SK-N-SH (cell line): Measurements from ENCODE around the gene SLC1A3. TPM values are rescaled to one million over a fixed set of nuclear protein-coding genes. Genes with fewer than 3 reads are reported as not detected.

Source experiments
- CTCF ChIA-PET: fragments of 300-600, 350-600 bp; formaldehyde crosslinking; extraction: SDS; loops from one replicate; lab custom pipeline; 2021; lab: Yijun Ruan, JAX
- POLR2A ChIA-PET: fragments of 350-600 bp; sonication (Branson Sonifier 250); formaldehyde crosslinking; extraction: SDS; loops from one replicate; lab custom pipeline; 2020; ENCODE audit warnings: antibody characterized with exemption, inconsistent platforms; lab: Yijun Ruan, JAX
- DNase-seq: peaks from one replicate; pipeline ENCODE4 v3.0.0; 2012
- H2AFZ ChIP-seq: fragments of 200-600 bp; sonication (generic); 2 replicates; pipeline ENCODE4 v1.8.1; 2016; ENCODE audit warnings: antibody characterized with exemption, mild to moderate bottlenecking, low read depth
- H3F3A ChIP-seq: fragments of 200-600 bp; sonication (generic); replicated peaks from 2 replicates; pipeline ENCODE3; 2016; ENCODE audit warnings: antibody characterized with exemption, mild to moderate bottlenecking; ENCODE audit not compliant: insufficient read depth
- H3K27ac ChIP-seq, 2 experiments: fragments of 200-500 bp in 1 of 2; fragments of 200-600 bp in 1 of 2; sonication (Bioruptor generic) in 1 of 2; sonication (generic), shearing (Covaris generic) in 1 of 2; 2 replicates each; pipeline versions ENCODE4 v1.5.1 to v1.6.1; 2014 to 2016; ENCODE audit warnings: low read depth in 2 of 2, inconsistent platforms in 1 of 2, low read length in 1 of 2, mild to moderate bottlenecking in 1 of 2, mixed read lengths in 1 of 2
- H3K27me3 ChIP-seq: fragments of 200-600 bp; sonication (generic), shearing (Covaris generic); 2 replicates; pipeline ENCODE4 v1.6.1; 2016; ENCODE audit warnings: mixed run types; ENCODE audit not compliant: insufficient read depth
- H3K36me3 ChIP-seq, 2 experiments: fragments of 200-500 bp in 1 of 2; fragments of 200-600 bp in 1 of 2; sonication (Bioruptor generic) in 1 of 2; sonication (generic) in 1 of 2; replicated peaks in 1 of 2; 2 replicates each; pipeline versions ENCODE3 to v1.5.1; 2014 to 2016; ENCODE audit warnings: low read length in 1 of 2, mild to moderate bottlenecking in 1 of 2; ENCODE audit not compliant: insufficient read depth in 2 of 2, control insufficient read depth in 1 of 2
- H3K4me1 ChIP-seq, 2 experiments: fragments of 200-500 bp in 1 of 2; fragments of 200-600 bp in 1 of 2; sonication (Bioruptor generic) in 1 of 2; sonication (generic), shearing (Covaris generic) in 1 of 2; 2 replicates each; pipeline versions ENCODE4 v1.5.1 to v1.6.1; 2014 to 2016; ENCODE audit warnings: low read depth in 1 of 2, low read length in 1 of 2, mixed run types in 1 of 2; ENCODE audit not compliant: insufficient read depth in 2 of 2, control insufficient read depth in 1 of 2
- H3K4me2 ChIP-seq: fragments of 200-600 bp; sonication (generic), shearing (Covaris generic); 2 replicates; pipeline ENCODE4 v1.6.1; 2017; ENCODE audit warnings: mixed run types
- H3K4me3 ChIP-seq, 2 experiments: fragments of 200-500 bp in 1 of 2; fragments of 200-600 bp in 1 of 2; sonication (Bioruptor generic) in 1 of 2; sonication (generic), shearing (Covaris generic) in 1 of 2; 2 replicates each; pipeline versions ENCODE4 v1.5.1 to v1.8.1; 2014 to 2016; ENCODE audit warnings: low read depth in 2 of 2, inconsistent platforms in 1 of 2, low read length in 1 of 2, mild to moderate bottlenecking in 1 of 2, mixed read lengths in 1 of 2, moderate library complexity in 1 of 2
- H3K79me2 ChIP-seq: fragments of 200-600 bp; sonication (generic); 2 replicates; pipeline ENCODE4 v1.8.1; 2017; ENCODE audit warnings: mild to moderate bottlenecking; ENCODE audit not compliant: insufficient read depth
- H3K9ac ChIP-seq: fragments of 200-600 bp; sonication (generic); 2 replicates; pipeline ENCODE4 v1.6.1; 2017; ENCODE audit warnings: mixed run types
- H3K9me2 ChIP-seq: fragments of 200-600 bp; sonication (generic); 2 replicates; pipeline ENCODE4 v1.6.1; 2017; ENCODE audit warnings: mixed run types
- H3K9me3 ChIP-seq: fragments of 200-600 bp; sonication (generic); 2 replicates; pipeline ENCODE4 v1.6.1; 2017; ENCODE audit warnings: mixed run types, mild to moderate bottlenecking, moderate library complexity
- H4K20me1 ChIP-seq: fragments of 200-600 bp; sonication (generic); 2 replicates; pipeline ENCODE4 v1.6.1; 2017; ENCODE audit warnings: mild to moderate bottlenecking, mixed run types; ENCODE audit not compliant: insufficient read depth
- CTCF ChIP-seq: fragments of 200-600 bp; sonication (generic); IDR thresholded peaks from 2 replicates; pipeline ENCODE4 v1.6.1; 2017; ENCODE audit warnings: antibody characterized with exemption, mild to moderate bottlenecking, moderate library complexity
- ELF1 ChIP-seq: IDR thresholded peaks from 2 replicates; pipeline ENCODE4 v1.4.0; 2012
- EP300 ChIP-seq, 2 experiments: IDR thresholded peaks; 2 replicates each; pipeline versions ENCODE4 v1.4.0 to v1.6.1; 2012; ENCODE audit warnings: borderline replicate concordance in 1 of 2, low read depth in 1 of 2, low read length in 1 of 2
- FOXJ3 ChIP-seq: sonication (generic); formaldehyde crosslinking; IDR thresholded peaks from 2 replicates; pipeline ENCODE4 v1.5.1; 2020; ENCODE audit warnings: mild to moderate bottlenecking, missing genetic modification reagents
- FOXM1 ChIP-seq: IDR thresholded peaks from 2 replicates; pipeline ENCODE4 v1.4.0; 2012; ENCODE audit warnings: low read depth, mild to moderate bottlenecking
- NFIC ChIP-seq: IDR thresholded peaks from 2 replicates; pipeline ENCODE4 v1.4.0; 2012; ENCODE audit warnings: borderline replicate concordance
- NRF1 ChIP-seq: IDR thresholded peaks from 2 replicates; pipeline ENCODE4 v1.6.1; 2012; ENCODE audit warnings: low read depth, mild to moderate bottlenecking, low read length
- RAD21 ChIP-seq: IDR thresholded peaks from 2 replicates; pipeline ENCODE4 v1.6.1; 2012; ENCODE audit warnings: mild to moderate bottlenecking, low read length
- SIN3A ChIP-seq: IDR thresholded peaks from 2 replicates; pipeline ENCODE4 v1.6.1; 2012; ENCODE audit warnings: low read depth, mild to moderate bottlenecking, low read length, moderate library complexity, borderline replicate concordance
- TAF1 ChIP-seq: IDR thresholded peaks from 2 replicates; pipeline ENCODE4 v1.6.1; 2012; ENCODE audit warnings: low read depth, mild to moderate bottlenecking, low read length, moderate library complexity, borderline replicate concordance
- USF2 ChIP-seq: fragments of 150-350 bp; IDR thresholded peaks from 2 replicates; pipeline ENCODE4 v1.6.1; 2017; ENCODE audit warnings: antibody characterized with exemption, low read length, low read depth, borderline replicate concordance
- WGBS: methylation state at CpG from one replicate; pipeline ENCODE4 v1.1.6; 2017; ENCODE audit warnings: low lambda C conversion rate; 5-methylcytosine and 5-hydroxymethylcytosine counted together
- polyA plus RNA-seq, 3 experiments: library from polyadenylated mRNA; depleted of rRNA; stranded (reverse); fragments of >200 nt; gene quantifications; 2 replicates each; pipeline ENCODE4 v1.2.3, GENCODE V29; 2012
- TF ChIP-seq, protein P1 (sequence below): IDR thresholded peaks from 2 replicates; pipeline ENCODE4 v1.4.0; 2012; ENCODE audit warnings: low read depth, borderline replicate concordance
- TF ChIP-seq, protein P2 (sequence below): IDR thresholded peaks from 2 replicates; pipeline ENCODE4 v1.4.0; 2012; ENCODE audit warnings: low read depth, borderline replicate concordance

SLC1A3 gene
- polyA plus RNA-seq, 1 of the 3 experiments (the other 2 are of a cell fraction) = not detected

- DNase-seq = no peak
- 3% methylated on average over 3 of the region's 3 CpGs for WGBS
These were observed 25.3 kb upstream of the SLC1A3 start for GRCh38 chr5:36581070-36581469.

More at GRCh38 chr5:36581070-36581469, 25.3 kb upstream of the SLC1A3 start:
- ChIA-PET CTCF (interaction anchor here (1.0 kb wide), 1 partner anchor 36 kb away, joined by 4 read pairs; no protein-coding TSS in a partner anchor), POLR2A (no interaction called here)
- no peaks in the 10 kb centered on the region for H3K79me2 ChIP-seq
- no peaks in the 10 kb centered on the region for H3F3A ChIP-seq
- H3K9me2 ChIP-seq = no peaks in the 10 kb centered on the region
- H2AFZ ChIP-seq = no peak overlapping the region
- no peaks in the 10 kb centered on the region for H4K20me1 ChIP-seq
- no peak overlapping the region for H3K4me2 ChIP-seq
- TF ChIP-seq SIN3A (no peak), RAD21 (no peak), ELF1 (no peak), NRF1 (no peak), EP300 (IDR thresholded peaks at IDR 0.05; ENCODE audit: borderline replicate concordance in 1 of 2, low read depth in 1 of 2, low read length in 1 of 2) (no peak), TAF1 (no peak), NFIC (no peak), FOXJ3 (CRISPR knock-in tag) (no peak), USF2 (no peak), CTCF (no peak), FOXM1 (no peak)
- TF ChIP-seq, protein P1, sequence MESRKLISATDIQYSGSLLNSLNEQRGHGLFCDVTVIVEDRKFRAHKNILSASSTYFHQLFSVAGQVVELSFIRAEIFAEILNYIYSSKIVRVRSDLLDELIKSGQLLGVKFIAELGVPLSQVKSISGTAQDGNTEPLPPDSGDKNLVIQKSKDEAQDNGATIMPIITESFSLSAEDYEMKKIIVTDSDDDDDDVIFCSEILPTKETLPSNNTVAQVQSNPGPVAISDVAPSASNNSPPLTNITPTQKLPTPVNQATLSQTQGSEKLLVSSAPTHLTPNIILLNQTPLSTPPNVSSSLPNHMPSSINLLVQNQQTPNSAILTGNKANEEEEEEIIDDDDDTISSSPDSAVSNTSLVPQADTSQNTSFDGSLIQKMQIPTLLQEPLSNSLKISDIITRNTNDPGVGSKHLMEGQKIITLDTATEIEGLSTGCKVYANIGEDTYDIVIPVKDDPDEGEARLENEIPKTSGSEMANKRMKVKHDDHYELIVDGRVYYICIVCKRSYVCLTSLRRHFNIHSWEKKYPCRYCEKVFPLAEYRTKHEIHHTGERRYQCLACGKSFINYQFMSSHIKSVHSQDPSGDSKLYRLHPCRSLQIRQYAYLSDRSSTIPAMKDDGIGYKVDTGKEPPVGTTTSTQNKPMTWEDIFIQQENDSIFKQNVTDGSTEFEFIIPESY = no peak
- TF ChIP-seq, protein P2, sequence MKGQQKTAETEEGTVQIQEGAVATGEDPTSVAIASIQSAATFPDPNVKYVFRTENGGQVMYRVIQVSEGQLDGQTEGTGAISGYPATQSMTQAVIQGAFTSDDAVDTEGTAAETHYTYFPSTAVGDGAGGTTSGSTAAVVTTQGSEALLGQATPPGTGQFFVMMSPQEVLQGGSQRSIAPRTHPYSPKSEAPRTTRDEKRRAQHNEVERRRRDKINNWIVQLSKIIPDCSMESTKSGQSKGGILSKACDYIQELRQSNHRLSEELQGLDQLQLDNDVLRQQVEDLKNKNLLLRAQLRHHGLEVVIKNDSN = no peak
- H3K27me3 ChIP-seq = peaks cover 18% of the 10 kb centered on the region; the same call in 1 of the 2 replicates
- H3K9me3 ChIP-seq = no peaks in the 10 kb centered on the region
- no peak overlapping the region for H3K9ac ChIP-seq
- no peak overlapping the region for H3K27ac ChIP-seq
- no peaks in the 10 kb centered on the region for H3K36me3 ChIP-seq
- H3K4me3 ChIP-seq = no peak overlapping the region
- H3K4me1 ChIP-seq = no peaks in the 10 kb centered on the region
